HG03442 (cell line): ENCODE data around the gene TEFM.
"Not testable (repeated sequence)": the region's sequence is repeated elsewhere in the genome, so short reads cannot be mapped to it uniquely, and the experiment has no call there.

Experiments
- ATAC-seq: cut with Tn5 transposase; IDR thresholded peaks from one replicate; pipeline ENCODE4 v1.9.1; 2021; ENCODE audit warnings: mild to moderate bottlenecking, moderate library complexity; ENCODE audit not compliant: unreplicated experiment

TEFM gene

GRCh38 chr17:30921544-30922196, 15.6 kb upstream of the TEFM start, which contains the start of gene ADAP2:
Gene ADAP2, plus strand, starts transcription at chr17:30921945. Its CDS starts 70 bp downstream, at chr17:30922015.
- ATAC-seq: no peak

- no peak for ATAC-seq
Measured at GRCh38 chr17:30920683-30921543, 14.9 kb upstream of the TEFM start.

GRCh38 chr17:30920282-30920681, 14.2 kb upstream of the TEFM start:
- no peak for ATAC-seq

- no peak for ATAC-seq
Measured at GRCh38 chr17:30917050-30917449, 11.0 kb upstream of the TEFM start.

- no peak for ATAC-seq
Measured at GRCh38 chr17:30915833-30916611, 10.0 kb upstream of the TEFM start.

GRCh38 chr17:30913955-30914354, 7.9 kb upstream of the TEFM start:
- no peak for ATAC-seq

- ATAC-seq: not testable (repeated sequence)
Measured at GRCh38 chr17:30910151-30910550, 4.1 kb upstream of the TEFM start.

GRCh38 chr17:30908717-30909420, 2.8 kb upstream of the TEFM start:
- ATAC-seq: no peak

GRCh38 chr17:30905742-30906100, 317 bp downstream of the TEFM start:
- ATAC-seq: no peak

GRCh38 chr17:30897311-30897710, 8.7 kb downstream of the TEFM start:
- ATAC-seq: no peak

- ATAC-seq: no peak
Measured at GRCh38 chr17:30894236-30894635, 11.8 kb downstream of the TEFM start.

GRCh38 chr17:30886187-30886586, 19.9 kb downstream of the TEFM start:
- no peak for ATAC-seq

- ATAC-seq: no peak
Measured at GRCh38 chr17:30869005-30869404, 37.0 kb downstream of the TEFM start.

- no peak for ATAC-seq
Measured at GRCh38 chr17:30864636-30865035, 41.4 kb downstream of the TEFM start.

- no peak for ATAC-seq
Measured at GRCh38 chr17:30858556-30859250, 47.3 kb downstream of the TEFM start.

GRCh38 chr17:30854146-30854545, 51.9 kb downstream of the TEFM start:
- ATAC-seq: no peak
